GM18519 (cell line): ENCODE data around the gene CCL17.
A peak's percentile ranks its signal among the peaks of the same experiment; 100 is the strongest.
"Not testable (repeated sequence)": the region's sequence is repeated elsewhere in the genome, so short reads cannot be mapped to it uniquely, and the experiment has no call there.

Experiments
- ATAC-seq: cut with Tn5 transposase; IDR thresholded peaks from one replicate; pipeline ENCODE4 v1.9.1; 2021; ENCODE audit warnings: mild to moderate bottlenecking, moderate library complexity; ENCODE audit not compliant: unreplicated experiment, low FRiP score

CCL17 gene

DNA sequence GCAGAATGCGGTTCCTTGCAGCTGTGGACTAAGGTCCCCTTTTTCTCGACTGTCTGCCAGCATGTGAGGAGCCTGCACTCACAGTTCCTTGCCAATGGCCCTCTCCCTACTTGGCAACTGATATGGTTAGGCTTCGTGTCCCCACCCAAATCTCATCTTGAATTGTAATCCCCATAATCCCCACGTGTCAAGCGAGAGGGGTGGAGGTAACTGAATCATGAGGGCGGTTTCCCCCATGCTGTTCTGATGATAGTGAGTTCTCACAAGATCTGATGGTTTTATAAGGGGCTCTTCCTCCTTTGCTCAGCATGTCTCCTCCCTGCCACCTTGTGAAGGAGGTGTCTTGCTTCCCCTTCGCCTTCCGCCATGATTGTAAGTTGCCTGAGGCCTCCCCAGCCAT lies 22.7 kb downstream of the CCL17 start:
- ATAC-seq = no peak

DNA sequence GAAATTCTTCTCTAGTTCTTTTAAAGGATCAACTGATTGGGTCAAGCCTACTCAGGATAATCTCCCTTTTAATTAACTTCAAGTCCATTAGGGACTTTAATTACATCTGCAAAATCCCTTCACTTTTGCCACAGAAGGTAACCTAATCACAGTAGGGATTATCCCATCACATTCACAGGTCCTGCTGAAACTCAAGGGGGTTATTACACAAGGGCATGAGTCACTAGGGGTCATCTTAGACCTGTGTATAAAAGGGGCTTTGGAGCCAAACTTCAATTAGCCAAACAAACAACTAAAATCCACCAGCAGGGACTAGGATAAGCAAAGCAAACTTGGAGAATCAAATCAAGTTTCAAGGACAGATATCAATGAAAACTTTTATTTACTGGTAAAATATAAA lies 23.3 kb downstream of the CCL17 start:
- ATAC-seq = no peak

DNA sequence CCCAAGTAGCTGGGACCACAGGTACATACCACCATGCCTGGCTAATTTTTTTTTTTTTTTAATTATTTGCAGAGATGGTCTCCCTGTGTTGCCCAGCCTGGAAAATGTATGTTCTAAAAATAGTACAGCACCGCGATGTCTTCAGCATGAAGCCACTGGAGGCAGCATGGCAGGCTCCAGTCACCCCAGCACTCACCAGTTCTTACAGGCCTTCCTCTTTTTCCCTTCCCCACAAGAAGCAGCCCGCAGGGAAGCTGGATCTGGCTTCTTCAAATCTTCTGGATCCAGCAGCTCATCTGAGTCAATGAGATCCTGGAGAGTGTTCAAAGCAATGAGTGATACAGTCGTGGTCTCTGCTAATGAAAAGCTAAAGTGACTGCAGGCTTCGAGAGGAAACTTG lies 26.4 kb downstream of the CCL17 start:
- no peak for ATAC-seq

DNA sequence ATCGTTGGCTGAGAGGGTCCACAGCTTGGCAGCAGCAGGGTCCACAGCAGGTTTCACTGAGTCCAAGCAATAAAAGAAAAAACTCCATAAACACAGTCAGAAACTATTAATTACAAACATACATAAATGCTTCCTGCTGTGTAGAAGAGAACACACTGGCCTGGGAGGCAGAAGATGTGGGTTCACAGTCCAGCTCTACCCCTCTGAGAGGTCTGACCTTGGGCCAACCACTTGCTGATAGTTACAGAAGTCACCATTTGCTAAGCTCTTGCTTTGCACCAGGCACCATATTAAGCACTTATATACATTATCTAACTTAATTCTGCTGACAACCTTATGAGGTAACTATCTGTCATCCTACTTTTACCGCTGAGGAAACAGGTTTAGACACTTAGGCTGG lies 27.9 kb downstream of the CCL17 start:
- ATAC-seq = no peak

DNA sequence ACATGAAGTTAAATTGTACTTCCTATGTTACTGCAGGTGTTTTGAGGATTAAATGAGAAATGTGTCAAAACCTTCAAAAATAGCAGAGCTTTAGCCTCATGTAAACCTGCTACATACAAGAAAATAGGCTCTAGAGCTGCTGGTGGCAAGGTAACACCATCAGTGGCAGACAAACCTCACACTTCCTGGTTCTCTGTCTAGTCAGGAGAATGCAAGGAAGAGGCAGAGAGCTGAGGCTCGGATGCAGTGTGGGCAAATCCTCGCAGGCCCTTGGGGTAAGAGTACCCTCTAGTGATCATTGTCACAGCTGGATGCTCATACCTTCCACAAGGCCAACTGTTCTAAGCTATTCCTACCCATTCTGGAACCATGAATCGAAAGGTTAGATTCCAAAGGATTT lies 28.4 kb downstream of the CCL17 start:
- ATAC-seq = no peak

DNA sequence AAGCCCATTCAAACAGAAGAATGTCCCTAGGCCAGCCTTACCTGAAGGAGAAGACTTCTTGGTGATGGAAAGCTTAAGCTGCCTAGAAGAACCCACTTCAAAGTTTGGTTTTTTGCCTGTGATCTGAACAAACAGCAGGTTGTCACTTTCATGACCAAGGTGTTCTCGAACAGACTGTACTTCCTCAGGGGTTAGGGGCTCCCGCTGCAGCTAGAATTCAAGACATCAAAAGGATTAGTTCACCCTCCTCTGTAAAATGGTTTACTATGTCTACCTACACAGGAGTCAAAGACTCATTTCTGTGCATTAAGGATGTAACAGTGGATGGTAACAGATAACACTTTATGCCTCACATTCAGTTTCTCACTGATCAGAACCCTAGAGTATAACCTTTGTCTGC lies 29.4 kb downstream of the CCL17 start:
- no peak for ATAC-seq

DNA sequence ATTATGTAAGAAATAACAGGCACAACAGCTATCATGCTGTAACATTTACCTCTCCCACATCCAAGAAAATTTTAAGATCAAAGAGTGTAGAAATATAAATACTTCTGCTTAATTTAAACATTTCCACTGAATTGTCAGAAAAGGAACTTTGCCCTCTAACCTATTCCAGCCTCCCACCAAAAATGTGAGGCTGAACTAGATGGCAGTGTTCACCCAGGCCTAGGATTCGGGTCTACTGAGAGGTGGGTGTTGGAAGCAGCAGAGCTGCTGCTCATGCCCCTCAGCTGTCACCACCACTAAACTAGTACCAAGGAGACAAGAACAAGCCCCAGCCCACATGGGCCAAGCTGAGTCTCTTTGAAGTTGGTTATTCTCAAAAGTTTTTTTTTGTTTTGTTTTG lies 31.3 kb downstream of the CCL17 start:
- no peak for ATAC-seq

DNA sequence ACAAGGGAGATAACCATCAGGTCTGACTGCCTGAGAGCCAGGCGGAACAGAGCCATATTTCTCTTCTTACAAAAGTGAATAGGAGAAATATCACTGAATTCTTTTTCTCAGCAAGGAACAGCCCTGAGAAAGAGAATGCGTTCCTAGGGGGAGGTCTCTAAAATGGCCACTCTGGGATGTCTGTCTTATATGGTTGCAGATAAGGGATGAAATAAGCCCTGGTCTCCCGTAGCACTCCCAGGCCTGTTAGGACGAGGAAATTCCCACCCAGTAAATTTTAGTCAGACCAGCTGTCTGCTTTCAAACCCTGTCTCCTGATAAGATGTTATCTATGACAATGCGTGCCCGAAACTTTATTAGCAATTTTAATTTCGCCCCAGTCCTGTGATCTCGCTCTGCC lies 35.4 kb downstream of the CCL17 start:
- not testable (repeated sequence) for ATAC-seq

DNA sequence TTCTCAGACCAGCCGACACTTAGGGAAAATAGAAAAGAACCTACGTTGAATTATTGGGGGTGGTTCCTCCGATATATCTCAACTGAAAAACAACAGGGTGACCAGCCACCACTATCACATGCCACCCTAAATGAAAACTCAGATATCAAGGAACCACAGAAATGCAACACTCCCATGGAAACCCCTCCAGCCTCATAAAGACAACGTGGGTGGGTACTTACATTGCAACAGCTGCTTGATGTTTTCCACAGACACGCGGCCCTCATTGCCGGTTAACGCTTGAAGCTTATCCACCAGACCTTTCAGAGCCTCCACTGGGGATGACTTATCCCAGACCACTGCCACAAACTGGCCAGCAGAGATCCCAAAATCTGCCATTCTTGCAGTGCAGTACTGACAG lies 36.0 kb downstream of the CCL17 start:
- ATAC-seq = not testable (repeated sequence)

DNA sequence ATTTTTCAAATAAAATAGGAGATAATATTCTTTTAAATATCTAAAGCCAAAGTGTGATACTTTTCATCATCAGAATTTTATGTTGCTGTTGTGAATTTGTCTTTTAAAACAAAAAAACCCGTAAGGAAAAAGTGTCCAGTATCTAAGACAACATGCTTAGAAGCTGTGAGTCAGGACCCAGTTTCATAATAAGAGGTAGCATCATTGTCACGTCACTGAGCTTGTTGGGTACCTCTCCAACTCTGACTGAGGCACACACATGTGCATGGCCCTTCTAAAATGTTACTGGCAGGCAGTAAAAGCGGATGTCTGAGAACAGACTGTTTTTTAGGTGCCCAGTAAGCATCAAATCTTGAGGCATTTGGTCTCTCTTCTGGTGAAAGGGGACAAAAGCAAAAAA lies 40.1 kb downstream of the CCL17 start:
- ATAC-seq = no peak

DNA sequence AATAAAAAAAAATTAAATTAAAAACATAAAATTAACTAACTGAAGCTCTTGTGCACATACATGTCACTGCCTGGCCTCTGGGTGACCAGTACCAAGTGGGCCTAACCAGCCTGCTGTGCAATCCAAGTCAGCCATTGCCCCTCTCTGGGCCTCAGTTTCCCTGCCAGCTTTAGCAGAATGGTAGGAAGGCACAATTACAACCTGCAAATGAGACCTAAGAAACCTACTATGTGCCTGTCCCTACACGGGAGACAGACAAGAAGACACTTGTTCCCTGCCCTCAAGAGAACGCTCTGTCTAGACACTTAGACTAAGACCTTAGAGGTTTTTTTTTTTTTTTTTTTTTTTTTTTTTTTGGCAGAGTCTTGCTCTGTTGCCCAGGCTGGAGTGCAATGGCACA lies 40.9 kb downstream of the CCL17 start:
- ATAC-seq = no peak

DNA sequence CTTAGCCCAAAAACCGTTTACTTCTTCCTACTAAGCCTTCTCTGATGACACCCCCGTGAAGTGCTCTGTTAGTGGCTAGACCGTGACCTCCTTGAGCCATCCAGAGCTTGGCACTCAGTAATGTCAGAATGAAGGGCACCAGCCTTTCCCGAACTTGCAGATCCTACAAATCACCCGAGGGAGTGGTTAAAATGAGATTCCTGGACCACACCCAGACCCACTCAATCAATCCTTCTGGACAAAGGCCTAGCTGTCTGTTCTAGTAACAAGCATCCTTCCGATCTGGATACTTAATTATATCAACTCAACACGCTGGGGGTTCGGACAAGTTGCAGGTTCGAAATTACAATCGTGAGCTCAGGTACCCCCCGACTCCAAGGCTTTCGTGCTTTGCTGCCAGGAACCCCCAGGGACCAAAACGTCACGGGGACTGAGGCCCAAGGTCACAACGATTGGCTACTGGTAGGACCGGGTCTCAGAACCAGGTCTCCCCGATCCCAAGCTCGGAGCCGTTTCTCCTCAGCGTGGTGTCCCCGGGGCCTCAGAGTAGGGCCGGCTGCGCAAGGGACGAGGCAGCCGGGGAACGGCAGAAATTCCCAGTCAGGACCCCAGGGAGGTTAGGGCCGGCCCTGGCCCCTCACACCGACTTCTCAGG lies 42.1 kb downstream of the CCL17 start:
- no peak for ATAC-seq

DNA sequence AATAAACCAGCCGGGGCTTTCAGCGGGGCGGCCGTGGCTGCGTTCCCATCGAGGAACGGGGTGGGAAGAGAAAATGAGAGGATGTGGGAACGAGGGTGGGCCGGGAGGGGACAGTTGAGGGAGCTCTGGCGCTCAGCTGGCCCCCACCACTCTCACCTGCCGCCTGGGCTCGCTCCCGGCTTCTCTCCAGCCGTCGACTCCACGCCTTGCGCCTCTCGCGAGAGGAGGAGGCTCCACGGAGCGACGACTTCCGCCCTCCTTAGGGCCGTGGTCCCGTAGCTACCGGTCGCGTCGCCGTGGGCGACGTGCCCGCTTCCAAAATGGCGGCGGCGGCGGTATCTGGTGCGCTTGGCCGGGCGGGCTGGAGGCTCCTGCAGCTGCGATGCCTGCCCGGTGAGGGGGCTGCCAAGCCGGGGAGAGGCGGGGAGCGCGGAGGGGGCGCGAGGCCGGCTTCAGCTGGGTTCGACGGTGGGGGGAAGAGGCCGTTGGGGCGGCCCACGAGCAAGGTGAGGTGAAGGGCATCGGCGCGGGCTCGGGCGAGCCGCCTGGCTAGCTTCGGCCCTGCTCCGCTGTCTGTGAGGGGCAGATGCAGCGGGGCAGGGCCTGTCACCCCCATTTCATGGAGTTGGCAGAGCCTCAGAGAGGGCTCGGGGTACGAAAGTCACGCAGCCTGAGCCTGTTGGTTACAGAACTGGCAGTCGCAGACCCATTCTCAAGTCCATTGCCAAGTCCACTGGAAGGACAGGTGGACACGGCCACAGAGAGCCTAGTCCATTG lies 42.8 kb downstream of the CCL17 start, which contains the start of the genes CIAPIN1 and COQ9:
CIAPIN1 (minus strand) TSS at position 200 of the 777 bp plus-strand sequence. CDS start 6,457 bp downstream, outside the sequence.
COQ9 (plus strand) TSS at position 294 of the 777 bp plus-strand sequence; CDS start at position 321, 27 bp downstream.
- peak; percentile 91 for ATAC-seq

DNA sequence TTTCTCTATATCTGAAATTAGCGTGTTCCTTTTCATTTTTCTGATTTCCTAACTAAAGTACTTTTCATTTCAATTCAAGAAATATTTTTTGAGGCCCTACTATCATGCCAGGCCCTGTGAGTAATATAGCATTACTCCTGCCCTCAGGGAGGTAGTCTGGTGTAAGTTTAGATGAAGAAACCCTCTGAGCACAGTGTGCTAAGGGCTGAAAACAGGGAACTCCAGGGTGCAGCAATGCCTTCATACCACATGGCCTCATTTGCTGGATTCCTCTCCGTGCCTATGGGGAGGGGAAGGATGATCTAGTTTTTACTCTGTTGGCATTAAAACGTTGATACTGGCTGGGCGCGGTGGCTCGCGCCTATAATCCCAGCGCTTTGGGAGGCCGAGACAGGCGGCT lies 47.5 kb downstream of the CCL17 start:
- ATAC-seq = no peak

DNA sequence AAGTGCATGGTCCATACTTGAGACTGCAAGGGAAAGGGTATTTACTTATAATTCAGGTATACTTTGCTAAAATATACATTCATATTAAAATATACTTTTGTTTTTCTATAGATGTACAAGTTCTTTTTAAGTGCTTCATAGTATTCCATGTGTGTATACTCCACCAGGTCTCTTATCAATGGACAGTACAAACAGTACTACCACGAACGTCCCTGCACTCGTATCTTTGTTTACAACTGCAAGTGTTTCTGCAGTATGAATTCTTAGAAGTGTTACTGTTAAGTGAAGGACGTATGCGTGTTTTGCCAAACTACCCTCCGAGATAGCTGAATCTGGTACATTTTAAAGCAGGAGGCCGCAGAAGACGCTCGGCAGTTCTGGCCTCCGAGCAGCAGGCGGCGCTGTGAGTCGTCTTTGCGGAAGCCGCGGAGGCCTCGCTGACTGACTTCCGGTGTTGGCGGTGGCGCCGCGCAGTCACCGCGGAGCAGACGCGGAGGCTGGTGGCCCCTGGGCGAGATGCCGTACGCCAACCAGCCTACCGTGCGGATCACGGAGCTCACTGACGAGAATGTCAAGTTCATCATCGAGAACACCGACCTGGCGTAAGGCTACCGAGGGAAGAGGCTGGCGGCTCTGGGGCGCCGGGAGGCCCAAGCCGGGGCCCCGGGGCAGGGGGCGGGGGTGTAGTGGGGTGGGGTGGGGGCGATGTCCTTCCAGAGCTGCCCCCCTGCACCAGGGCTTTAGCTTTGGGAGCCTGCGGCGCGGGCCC lies 57.8 kb downstream of the CCL17 start, which contains the start of gene POLR2C:
POLR2C (plus strand) TSS at position 471 of the 769 bp plus-strand sequence; CDS start at position 517, 46 bp downstream.
- ATAC-seq = peak; percentile 54

DNA sequence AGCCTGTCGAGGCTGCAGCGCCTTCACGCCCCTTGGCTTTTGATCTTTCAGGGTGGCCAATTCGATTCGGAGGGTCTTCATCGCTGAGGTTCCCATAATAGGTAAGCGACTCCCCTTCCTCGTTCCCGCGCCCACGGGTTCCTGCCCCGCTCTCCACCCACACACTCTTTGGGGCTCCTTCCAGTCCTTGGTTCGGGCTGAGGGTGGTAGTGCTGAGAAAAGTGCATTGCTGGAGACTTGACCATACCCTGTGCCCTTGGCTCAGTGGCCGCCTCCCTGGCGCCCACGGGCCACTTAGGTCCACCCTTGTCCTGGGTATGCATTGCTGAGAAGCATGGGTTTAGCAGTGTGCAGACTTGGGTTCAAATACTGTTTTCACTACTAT lies 58.4 kb downstream of the CCL17 start:
- ATAC-seq = no peak

DNA sequence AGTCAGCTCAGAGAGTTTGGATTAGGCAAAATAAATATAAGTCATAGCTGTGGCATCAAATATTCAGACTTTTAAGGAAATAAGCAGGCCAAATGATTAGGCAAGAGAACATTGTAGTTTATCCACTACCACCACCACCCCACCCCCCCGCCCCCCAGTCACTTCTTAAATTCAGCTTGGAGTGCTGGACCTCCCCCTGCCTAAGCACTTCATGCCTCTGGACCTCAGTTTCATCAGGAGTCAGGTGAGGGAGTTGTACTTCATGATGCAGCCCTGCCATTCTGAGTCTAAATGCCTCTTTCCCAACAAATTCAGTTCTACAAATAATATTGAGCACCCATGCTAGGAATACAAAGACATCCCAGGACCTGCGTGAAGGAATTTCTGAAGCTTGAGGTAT lies 60.0 kb downstream of the CCL17 start:
- no peak for ATAC-seq
